ENCODE data around the gene QRICH1. TPM values are rescaled to one million over a fixed set of nuclear protein-coding genes. Genes with fewer than 3 reads are reported as not detected.
A peak's percentile ranks its signal among the peaks of the same experiment; 100 is the strongest.

The QRICH1 gene
- total and polyA plus RNA-seq, 12 donors: 21.1 to 72.5 (median 57.6) TPM

GRCh38 chr3:49119439-49119838 is 25.6 kb upstream of the QRICH1 start:
- Histone ChIP-seq H3K36me3 (peaks cover 4 to 84% (median 75%) of the 10 kb centered on the region in 9 donors), H3K27ac (peak overlapping the region; percentile 90 to 100 (median 98)), H3K4me3 (peak overlapping the region in 9 of 10 donors; percentile 74 to 100 (median 94)), H3K9me3 (no peaks in the 10 kb centered on the region), H3K27me3 (no peaks in the 10 kb centered on the region), H3K4me1 (peaks cover 13 to 29% (median 22%) of the 10 kb centered on the region in 9 donors)
- TF ChIP-seq, protein P1, sequence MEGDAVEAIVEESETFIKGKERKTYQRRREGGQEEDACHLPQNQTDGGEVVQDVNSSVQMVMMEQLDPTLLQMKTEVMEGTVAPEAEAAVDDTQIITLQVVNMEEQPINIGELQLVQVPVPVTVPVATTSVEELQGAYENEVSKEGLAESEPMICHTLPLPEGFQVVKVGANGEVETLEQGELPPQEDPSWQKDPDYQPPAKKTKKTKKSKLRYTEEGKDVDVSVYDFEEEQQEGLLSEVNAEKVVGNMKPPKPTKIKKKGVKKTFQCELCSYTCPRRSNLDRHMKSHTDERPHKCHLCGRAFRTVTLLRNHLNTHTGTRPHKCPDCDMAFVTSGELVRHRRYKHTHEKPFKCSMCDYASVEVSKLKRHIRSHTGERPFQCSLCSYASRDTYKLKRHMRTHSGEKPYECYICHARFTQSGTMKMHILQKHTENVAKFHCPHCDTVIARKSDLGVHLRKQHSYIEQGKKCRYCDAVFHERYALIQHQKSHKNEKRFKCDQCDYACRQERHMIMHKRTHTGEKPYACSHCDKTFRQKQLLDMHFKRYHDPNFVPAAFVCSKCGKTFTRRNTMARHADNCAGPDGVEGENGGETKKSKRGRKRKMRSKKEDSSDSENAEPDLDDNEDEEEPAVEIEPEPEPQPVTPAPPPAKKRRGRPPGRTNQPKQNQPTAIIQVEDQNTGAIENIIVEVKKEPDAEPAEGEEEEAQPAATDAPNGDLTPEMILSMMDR (IDR thresholded peaks at IDR 0.05): no peak
- no peak for DNase-seq
- WGBS, 2 donors: 46 to 50% methylated on average over 3 of the region's 3 CpGs
- peak in 1 of 8 donors; percentile 3 for ATAC-seq
- intact Hi-C loops (cut with DNase I): no loop called here

DNA sequence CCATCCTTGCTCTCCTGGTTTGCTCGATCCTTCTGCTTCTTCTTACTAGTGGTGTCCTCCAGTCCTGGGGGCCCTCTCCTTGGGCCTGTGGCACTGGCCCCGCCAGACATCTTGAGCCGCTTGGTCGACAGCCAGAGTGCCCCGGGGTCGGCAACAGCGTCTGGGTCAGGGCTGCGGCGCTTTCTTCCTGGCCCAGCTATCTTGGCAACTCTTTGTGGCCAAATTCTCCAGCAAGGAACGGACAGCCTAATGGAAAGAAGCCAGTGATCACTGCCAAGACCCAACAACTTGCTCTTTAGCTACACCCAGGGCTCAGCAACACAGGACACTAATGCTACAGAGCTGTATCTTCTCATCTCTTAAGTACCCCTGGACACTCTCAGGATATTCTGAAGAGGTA is 25.2 kb upstream of the QRICH1 start:
- Histone ChIP-seq H3K36me3 (peaks cover 4 to 84% (median 75%) of the 10 kb centered on the region in 9 donors), H3K9me3 (no peaks in the 10 kb centered on the region), H3K4me3 (peak overlapping the region in 7 of 10 donors; percentile 74 to 99 (median 94)), H3K27me3 (no peaks in the 10 kb centered on the region), H3K27ac (peak overlapping the region in 9 of 10 donors; percentile 90 to 100 (median 98)), H3K4me1 (peaks cover 13 to 29% (median 22%) of the 10 kb centered on the region in 9 donors)
- intact Hi-C loops (cut with DNase I): no loop called here
- ATAC-seq (peak in 1 of 8 donors; percentile 8), DNase-seq (no peak)
- TF ChIP-seq, protein P1 (IDR thresholded peaks at IDR 0.05): no peak
- WGBS, 2 donors: 46% methylated on average over 10 of the region's 10 CpGs

DNA sequence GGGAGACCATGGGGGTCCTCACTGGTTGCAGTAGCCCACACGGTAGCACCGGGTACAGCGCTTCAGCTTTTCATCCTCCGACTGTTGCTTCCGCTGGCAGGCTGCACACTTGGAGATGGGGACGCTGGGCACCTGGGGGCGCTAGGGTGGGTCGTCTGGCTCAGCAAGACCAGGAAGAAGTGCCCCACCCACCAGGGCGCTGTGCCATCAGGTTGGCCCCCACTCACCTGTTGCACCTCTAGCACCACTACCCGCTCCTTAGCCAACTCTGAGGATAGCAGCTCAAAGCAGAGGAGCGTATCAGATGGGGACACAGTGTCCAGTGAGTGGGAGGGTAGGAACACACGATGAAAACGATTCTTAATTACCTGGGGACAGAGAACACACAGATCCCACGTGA is 18.4 kb upstream of the QRICH1 start:
- TF ChIP-seq, protein P1 (IDR thresholded peaks at IDR 0.05): no peak
- 86 to 91% methylated on average over 14 of the region's 14 CpGs for WGBS, 2 donors
- ATAC-seq (no peak), DNase-seq (no peak)
- no peak overlapping the region for H3K27ac ChIP-seq
- H3K9me3 ChIP-seq: no peaks in the 10 kb centered on the region
- intact Hi-C loops (cut with DNase I): no loop called here
- H3K27me3 ChIP-seq: no peaks in the 10 kb centered on the region
- peaks cover 0 to 100% (median 96%) of the 10 kb centered on the region in 9 donors for H3K36me3 ChIP-seq
- no peak overlapping the region for H3K4me3 ChIP-seq
- peaks cover 0 to under 1% (median 0%) of the 10 kb centered on the region in 9 donors for H3K4me1 ChIP-seq

GRCh38 chr3:49111347-49111746 is 17.5 kb upstream of the QRICH1 start:
- H3K36me3 ChIP-seq: peaks cover 0 to 100% (median 90%) of the 10 kb centered on the region in 9 donors
- H3K27me3 ChIP-seq: no peaks in the 10 kb centered on the region
- H3K4me3 ChIP-seq: no peak overlapping the region
- 69 to 76% methylated on average over 6 of the region's 6 CpGs for WGBS, 2 donors
- ATAC-seq (no peak), DNase-seq (no peak)
- intact Hi-C loops (cut with DNase I): no loop called here
- TF ChIP-seq, protein P1 (IDR thresholded peaks at IDR 0.05): no peak
- H3K9me3 ChIP-seq: no peaks in the 10 kb centered on the region
- H3K4me1 ChIP-seq: no peaks in the 10 kb centered on the region
- H3K27ac ChIP-seq: no peak overlapping the region
